Esophagus squamous epithelium (tissue), 4 donors: ENCODE data around the gene LILRB2.
"Not testable (repeated sequence)": the region's sequence is repeated elsewhere in the genome, so short reads cannot be mapped to it uniquely, and the experiment has no call there.

ENCODE experiments used
- POLR2A ChIP-seq, 4 donors: fragments of 450-650 bp; IDR thresholded peaks; one replicate each; pipeline ENCODE4 v1.6.1; 2017; ENCODE audit warnings: antibody characterized with exemption in 4 of 4, mild to moderate bottlenecking in 4 of 4, moderate library complexity in 3 of 4
- TF ChIP-seq, protein P1 (sequence below), 6 experiments: fragments of 450-650 bp in 4 of 6; fragments of 200-600 bp in 2 of 6; sonication (generic) in 2 of 6; IDR thresholded peaks; one replicate each; pipeline ENCODE4 v1.5.1; 2016 to 2019; ENCODE audit warnings: antibody characterized with exemption in 6 of 6, mild to moderate bottlenecking in 4 of 6, moderate library complexity in 4 of 6

- TF ChIP-seq, protein P1, sequence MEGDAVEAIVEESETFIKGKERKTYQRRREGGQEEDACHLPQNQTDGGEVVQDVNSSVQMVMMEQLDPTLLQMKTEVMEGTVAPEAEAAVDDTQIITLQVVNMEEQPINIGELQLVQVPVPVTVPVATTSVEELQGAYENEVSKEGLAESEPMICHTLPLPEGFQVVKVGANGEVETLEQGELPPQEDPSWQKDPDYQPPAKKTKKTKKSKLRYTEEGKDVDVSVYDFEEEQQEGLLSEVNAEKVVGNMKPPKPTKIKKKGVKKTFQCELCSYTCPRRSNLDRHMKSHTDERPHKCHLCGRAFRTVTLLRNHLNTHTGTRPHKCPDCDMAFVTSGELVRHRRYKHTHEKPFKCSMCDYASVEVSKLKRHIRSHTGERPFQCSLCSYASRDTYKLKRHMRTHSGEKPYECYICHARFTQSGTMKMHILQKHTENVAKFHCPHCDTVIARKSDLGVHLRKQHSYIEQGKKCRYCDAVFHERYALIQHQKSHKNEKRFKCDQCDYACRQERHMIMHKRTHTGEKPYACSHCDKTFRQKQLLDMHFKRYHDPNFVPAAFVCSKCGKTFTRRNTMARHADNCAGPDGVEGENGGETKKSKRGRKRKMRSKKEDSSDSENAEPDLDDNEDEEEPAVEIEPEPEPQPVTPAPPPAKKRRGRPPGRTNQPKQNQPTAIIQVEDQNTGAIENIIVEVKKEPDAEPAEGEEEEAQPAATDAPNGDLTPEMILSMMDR (IDR thresholded peaks at IDR 0.05): not testable (repeated sequence)
- TF ChIP-seq POLR2A (IDR thresholded peaks at IDR 0.05): not testable (repeated sequence)
Observed at GRCh38 chr19:54243809-54244208, 37.1 kb downstream of the LILRB2 start.
